Right atrium auricular region (tissue), 2 donors: ENCODE results near the gene OTX1. TPM values are rescaled to one million over a fixed set of nuclear protein-coding genes. Genes with fewer than 3 reads are reported as not detected.
A peak's percentile ranks its signal among the peaks of the same experiment; 100 is the strongest.

ENCODE experiments used
- DNase-seq: peaks from one replicate; pipeline ENCODE4 v3.0.0-alpha.2; 2019; ENCODE audit warnings: low spot score
- H3K27ac ChIP-seq, 2 donors: fragments of 200-600 bp; sonication (generic); 1 replicate in 1 of 2; 2 replicates in 1 of 2; pipeline ENCODE4 v1.5.1; 2016 to 2019
- H3K27me3 ChIP-seq, 2 donors: fragments of 200-600 bp; sonication (generic); one replicate each; pipeline versions ENCODE4 v1.5.1 to v1.6.0; 2017 to 2019
- H3K36me3 ChIP-seq: fragments of 200-600 bp; sonication (generic); one replicate; pipeline ENCODE4 v1.5.1; 2016
- H3K4me1 ChIP-seq, 2 donors: fragments of 200-600 bp; sonication (generic); one replicate each; pipeline versions ENCODE4 v1.5.1 to v1.6.0; 2017 to 2019
- H3K4me3 ChIP-seq, 2 donors: fragments of 200-600 bp; sonication (generic); 1 replicate in 1 of 2; 2 replicates in 1 of 2; pipeline ENCODE4 v1.5.1; 2017 to 2019; ENCODE audit warnings: mild to moderate bottlenecking in 1 of 2, moderate library complexity in 1 of 2
- H3K9me3 ChIP-seq, 2 donors: fragments of 200-600 bp; sonication (generic); one replicate each; pipeline ENCODE4 v1.5.1; 2019
- CTCF ChIP-seq, 2 donors: fragments of 200-600 bp; sonication (generic); IDR thresholded peaks; one replicate each; pipeline ENCODE4 v1.5.1; 2019; ENCODE audit warnings: antibody characterized with exemption in 2 of 2
- total RNA-seq, 2 donors: library from RNA; depleted of rRNA; stranded (reverse); fragments of >200 nt; gene quantifications; one replicate each; pipeline ENCODE4 v1.1.0, GENCODE V29; 2016

OTX1 gene
- total RNA-seq, 2 donors from 2014 or later = not detected

GRCh38 chr2:63051042-63051794 lies 588 bp downstream of the OTX1 start:
- DNase-seq = no peak
- H3K4me3 ChIP-seq = peak overlapping the region; percentile 24 to 55
- no peak for TF ChIP-seq CTCF (IDR thresholded peaks at IDR 0.05)
- no peak overlapping the region for H3K27ac ChIP-seq
- H3K36me3 ChIP-seq = peaks cover under 1% of the 10 kb centered on the region
- H3K27me3 ChIP-seq = peaks cover 62 to 78% of the 10 kb centered on the region in 2 donors
- peaks cover 0 to 3% of the 10 kb centered on the region in 2 donors for H3K9me3 ChIP-seq
- H3K4me1 ChIP-seq = peaks cover 0 to 60% of the 10 kb centered on the region in 2 donors

- Histone ChIP-seq H3K36me3 (no peaks in the 10 kb centered on the region), H3K27ac (no peak overlapping the region), H3K4me1 (peaks cover 0 to 66% of the 10 kb centered on the region in 2 donors), H3K9me3 (peaks cover 0 to 3% of the 10 kb centered on the region in 2 donors), H3K4me3 (no peak overlapping the region), H3K27me3 (peaks cover 68 to 84% of the 10 kb centered on the region in 2 donors)
- DNase-seq = no peak
- TF ChIP-seq CTCF (IDR thresholded peaks at IDR 0.05) = no peak
These were observed 1.2 kb downstream of the OTX1 start for GRCh38 chr2:63051795-63052333.

GRCh38 chr2:63052411-63053080 lies 1.9 kb downstream of the OTX1 start:
- Histone ChIP-seq H3K4me1 (peaks cover 0 to 66% of the 10 kb centered on the region in 2 donors), H3K27ac (no peak overlapping the region), H3K9me3 (peaks cover 0 to 3% of the 10 kb centered on the region in 2 donors), H3K27me3 (peaks cover 69 to 86% of the 10 kb centered on the region in 2 donors), H3K36me3 (no peaks in the 10 kb centered on the region), H3K4me3 (no peak overlapping the region)
- no peak for TF ChIP-seq CTCF (IDR thresholded peaks at IDR 0.05)
- no peak for DNase-seq

- no peaks in the 10 kb centered on the region for H3K36me3 ChIP-seq
- no peak for DNase-seq
- peaks cover 0 to 70% of the 10 kb centered on the region in 2 donors for H3K4me1 ChIP-seq
- peaks cover 69 to 86% of the 10 kb centered on the region in 2 donors for H3K27me3 ChIP-seq
- TF ChIP-seq CTCF (IDR thresholded peaks at IDR 0.05) = no peak
- H3K27ac ChIP-seq = no peak overlapping the region
- peaks cover 0 to 3% of the 10 kb centered on the region in 2 donors for H3K9me3 ChIP-seq
- peak overlapping the region in 1 of 2 donors; percentile 22 for H3K4me3 ChIP-seq
These were observed 2.7 kb downstream of the OTX1 start for GRCh38 chr2:63053081-63053888.

- Histone ChIP-seq H3K27me3 (peaks cover 67 to 86% of the 10 kb centered on the region in 2 donors), H3K36me3 (no peaks in the 10 kb centered on the region), H3K27ac (no peak overlapping the region), H3K4me3 (peak overlapping the region in 1 of 2 donors; percentile 22), H3K9me3 (peaks cover 0 to 3% of the 10 kb centered on the region in 2 donors), H3K4me1 (peaks cover 0 to 71% of the 10 kb centered on the region in 2 donors)
- DNase-seq = no peak
- no peak for TF ChIP-seq CTCF (IDR thresholded peaks at IDR 0.05)
These were observed 3.4 kb downstream of the OTX1 start for GRCh38 chr2:63053889-63054602.
